ENCODE measurements around the gene RASGRF2. TPM values are rescaled to one million over a fixed set of nuclear protein-coding genes. Genes with fewer than 3 reads are reported as not detected.

Gene RASGRF2
- total and polyA plus RNA-seq, 7 experiments from 2014 or later: 9.8 to 55.2 (median 30.9) TPM

DNA sequence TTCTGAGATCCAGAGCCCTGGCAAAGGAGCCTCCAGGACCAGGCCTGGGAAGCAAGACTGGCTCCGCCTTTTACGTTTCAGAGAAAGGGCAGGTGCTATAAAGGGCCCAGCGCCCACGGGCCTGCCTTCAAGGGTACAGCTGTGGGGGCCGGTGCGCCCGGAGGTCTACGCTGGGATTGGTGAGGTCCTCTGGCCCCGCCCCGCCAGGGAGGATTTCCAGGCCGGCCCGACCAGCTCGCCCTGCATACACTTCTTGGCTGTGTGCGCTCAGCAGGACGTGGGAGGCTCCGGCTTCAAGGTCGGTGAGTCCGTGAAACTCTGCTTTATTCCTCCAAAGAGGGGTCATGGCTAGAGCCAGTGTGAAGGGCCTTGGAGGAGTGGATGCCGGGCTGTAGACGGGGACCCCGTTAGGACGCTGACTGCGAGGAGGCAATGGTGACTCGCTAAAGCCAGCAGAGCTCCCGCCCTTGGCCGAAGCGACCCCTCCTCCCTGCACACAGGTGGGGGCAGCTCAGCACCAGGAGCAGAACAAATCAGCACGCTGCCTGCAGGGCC lies 273.0 kb downstream of the RASGRF2 start, which contains the start of gene CKMT2:
Gene CKMT2 (plus strand): TSS at position 243 of the 555 bp plus-strand sequence. CDS start 17,811 bp downstream, outside the sequence.
- CTCF ChIA-PET: no interaction called here
- no peak for ATAC-seq

DNA sequence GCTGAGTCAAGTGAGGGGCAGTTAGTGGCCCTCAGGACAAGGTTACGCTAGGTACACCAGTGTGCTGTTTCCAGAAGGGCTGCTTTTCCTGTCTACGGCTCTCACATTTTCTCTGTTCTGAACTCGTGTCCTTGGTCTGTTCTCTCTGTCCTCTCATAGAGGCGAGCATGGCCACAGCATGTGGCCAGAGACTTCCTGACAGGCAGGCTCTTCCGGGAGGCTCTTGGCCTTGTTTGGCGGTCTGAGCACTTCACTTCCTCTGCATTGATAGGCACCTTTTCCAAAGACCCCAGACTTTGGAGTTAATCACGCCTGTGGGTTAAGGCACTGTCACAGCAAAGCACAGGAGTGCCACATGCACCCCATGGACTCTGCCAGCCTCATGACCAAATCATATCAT lies 274.1 kb downstream of the RASGRF2 start:
- no peak overlapping the region for H3K4me3 ChIP-seq (ENCODE audit: low read length)
- ChIA-PET POLR2A (no interaction called here), CTCF (no interaction called here)
- Mint-ChIP-seq H3K36me3 (peaks cover 3 to 6% (median 4%) of the 10 kb centered on the region in 5 donors), H3K4me3 (peak overlapping the region in 2 of 10 donors; percentile 1 to 25), H3K27ac (peak overlapping the region in 1 of 9 donors; percentile 65), H3K27me3 (no peaks in the 10 kb centered on the region), H3K4me1 (peaks cover 10 to 32% (median 20%) of the 10 kb centered on the region in 7 donors), H3K9me3 (peaks cover 0 to 3% (median 0%) of the 10 kb centered on the region in 11 donors)
- peaks cover 7 to 10% of the 10 kb centered on the region in 2 donors for H3K4me1 ChIP-seq (ENCODE audit: control insufficient read depth in 2 of 2, insufficient read depth in 2 of 2, low read length in 2 of 2)
- intact Hi-C loops (cut with micrococcal nuclease): no loop called here
- ATAC-seq (no peak), DNase-seq (no peak)
- H3K27ac ChIP-seq (ENCODE audit: low read depth, low read length): no peak overlapping the region
- no peaks in the 10 kb centered on the region for H3K27me3 ChIP-seq (ENCODE audit: control insufficient read depth in 2 of 2, insufficient read depth in 2 of 2, low read length in 2 of 2)
- H3K36me3 ChIP-seq (ENCODE audit: control insufficient read depth in 2 of 3, insufficient read depth in 3 of 3, low read length in 3 of 3): no peaks in the 10 kb centered on the region
- H3K9me3 ChIP-seq (ENCODE audit: control insufficient read depth in 2 of 3, low read length in 3 of 3): no peaks in the 10 kb centered on the region

More for the DNA sequence above, 273.0 kb downstream of the RASGRF2 start, which contains the start of gene CKMT2:
- no peaks in the 10 kb centered on the region for H3K36me3 ChIP-seq (ENCODE audit: control insufficient read depth in 2 of 3, insufficient read depth in 3 of 3, low read length in 3 of 3)
- H3K9me3 ChIP-seq (ENCODE audit: control insufficient read depth in 2 of 3, low read length in 3 of 3): no peaks in the 10 kb centered on the region
- H3K4me1 Mint-ChIP-seq: peaks cover 6 to 32% (median 20%) of the 10 kb centered on the region in 7 donors
- no peak for DNase-seq
- no peaks in the 10 kb centered on the region for H3K27me3 ChIP-seq (ENCODE audit: control insufficient read depth in 2 of 2, insufficient read depth in 2 of 2, low read length in 2 of 2)
- peaks cover 0 to 3% (median 0%) of the 10 kb centered on the region in 11 donors for H3K9me3 Mint-ChIP-seq
- H3K27ac Mint-ChIP-seq: no peak within 1 kb of the TSS
- H3K36me3 Mint-ChIP-seq: peaks cover 0 to 4% (median 4%) of the 10 kb centered on the region in 5 donors
- H3K4me3 Mint-ChIP-seq: peak within 1 kb of the TSS in 5 of 10 donors; percentile 1 to 51 (median 45)
- H3K4me1 ChIP-seq (ENCODE audit: control insufficient read depth in 2 of 2, insufficient read depth in 2 of 2, low read length in 2 of 2): peaks cover 7 to 10% of the 10 kb centered on the region in 2 donors
- no peak within 1 kb of the TSS for H3K27ac ChIP-seq (ENCODE audit: low read depth, low read length)
- no peaks in the 10 kb centered on the region for H3K27me3 Mint-ChIP-seq
- intact Hi-C loops (cut with micrococcal nuclease): no loop called here
- no peak within 1 kb of the TSS for H3K4me3 ChIP-seq (ENCODE audit: low read length)
- POLR2A ChIA-PET: no interaction called here

GRCh38 chr5:81234801-81235200 lies 274.6 kb downstream of the RASGRF2 start:
- intact Hi-C loops (cut with micrococcal nuclease): no loop called here
- Mint-ChIP-seq H3K27me3 (no peaks in the 10 kb centered on the region), H3K27ac (peak overlapping the region in 1 of 9 donors; percentile 65), H3K4me3 (peak overlapping the region in 2 of 10 donors; percentile 1 to 25), H3K36me3 (peaks cover 3 to 6% (median 4%) of the 10 kb centered on the region in 5 donors), H3K4me1 (peaks cover 10 to 32% (median 20%) of the 10 kb centered on the region in 7 donors), H3K9me3 (peaks cover 0 to 3% (median 0%) of the 10 kb centered on the region in 11 donors)
- H3K36me3 ChIP-seq (ENCODE audit: control insufficient read depth in 2 of 3, insufficient read depth in 3 of 3, low read length in 3 of 3): no peaks in the 10 kb centered on the region
- no peak for ATAC-seq
- no peak overlapping the region for H3K27ac ChIP-seq (ENCODE audit: low read depth, low read length)
- peaks cover 7 to 10% of the 10 kb centered on the region in 2 donors for H3K4me1 ChIP-seq (ENCODE audit: control insufficient read depth in 2 of 2, insufficient read depth in 2 of 2, low read length in 2 of 2)
- no peaks in the 10 kb centered on the region for H3K27me3 ChIP-seq (ENCODE audit: control insufficient read depth in 2 of 2, insufficient read depth in 2 of 2, low read length in 2 of 2)
- ChIA-PET POLR2A (no interaction called here), CTCF (no interaction called here)
- no peaks in the 10 kb centered on the region for H3K9me3 ChIP-seq (ENCODE audit: control insufficient read depth in 2 of 3, low read length in 3 of 3)
- no peak for DNase-seq
- no peak overlapping the region for H3K4me3 ChIP-seq (ENCODE audit: low read length)

DNA sequence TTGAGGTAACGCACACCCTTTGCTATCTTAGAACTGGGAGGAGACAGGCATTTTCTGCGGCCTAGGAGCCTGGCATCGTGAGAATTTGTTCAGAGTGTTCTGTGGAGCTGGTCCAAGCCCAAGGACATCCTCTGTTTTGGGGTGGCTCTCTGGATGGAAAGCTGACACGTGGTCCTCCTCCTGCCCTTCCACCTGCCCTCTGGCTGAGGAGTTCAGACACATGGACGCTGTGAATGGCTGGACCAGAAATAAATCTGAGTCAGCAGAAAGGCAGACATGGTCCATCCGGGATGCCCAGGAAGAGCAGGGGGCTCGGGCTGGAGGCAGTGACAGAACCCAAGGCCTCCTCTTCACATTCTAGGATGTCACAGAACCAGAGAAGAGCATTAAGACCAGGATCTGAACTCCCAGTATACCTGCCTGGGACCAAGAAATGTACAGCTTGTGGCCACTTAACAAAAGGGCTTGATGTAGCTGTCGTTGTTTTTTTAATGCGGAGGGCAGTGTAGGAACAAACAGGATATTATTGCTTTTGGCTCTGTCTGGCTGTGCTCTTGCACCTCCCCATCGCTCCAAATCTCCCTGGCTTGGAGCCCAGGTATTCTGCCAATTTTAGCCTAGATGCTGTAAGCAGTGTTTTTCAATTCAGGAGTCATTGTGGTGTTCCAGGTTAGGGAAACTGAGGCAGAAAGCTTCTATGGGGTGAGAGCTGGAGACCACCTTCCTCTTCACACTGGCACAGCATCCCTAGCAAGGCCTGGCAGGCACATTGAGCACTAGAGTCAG lies 275.3 kb downstream of the RASGRF2 start:
- CTCF ChIA-PET: no interaction called here

DNA sequence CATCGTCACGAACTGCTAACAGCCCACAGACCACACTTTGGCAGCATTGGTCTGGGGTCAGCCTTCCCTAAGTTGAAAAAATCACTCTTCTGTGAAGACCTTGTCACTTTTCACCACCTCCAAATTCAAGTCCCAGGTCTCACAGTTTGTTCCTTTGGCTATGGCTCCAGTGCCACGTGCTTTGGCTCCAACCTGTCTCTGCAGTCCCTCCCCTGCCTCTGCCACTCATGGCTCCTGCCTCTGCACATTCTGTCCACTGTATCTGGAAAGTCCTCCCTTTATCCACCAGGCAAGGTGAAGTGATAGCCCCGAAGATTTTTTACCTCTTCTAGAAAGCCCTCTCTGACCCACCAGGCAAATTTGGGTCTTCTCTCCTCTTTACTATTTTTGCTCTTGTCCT lies 278.3 kb downstream of the RASGRF2 start:
- H3K27ac Mint-ChIP-seq: peak overlapping the region in 1 of 9 donors; percentile 62
- H3K27me3 Mint-ChIP-seq: no peaks in the 10 kb centered on the region

More for the DNA sequence above, 275.3 kb downstream of the RASGRF2 start:
- no peak overlapping the region for H3K27ac ChIP-seq (ENCODE audit: low read depth, low read length)
- Mint-ChIP-seq H3K27ac (peak overlapping the region in 3 of 9 donors; percentile 2 to 65 (median 60)), H3K4me3 (no peak overlapping the region), H3K36me3 (peaks cover under 1 to 6% (median 3%) of the 10 kb centered on the region in 5 donors), H3K9me3 (peaks cover 0 to 3% (median 0%) of the 10 kb centered on the region in 11 donors), H3K4me1 (peaks cover 8 to 32% (median 20%) of the 10 kb centered on the region in 7 donors), H3K27me3 (no peaks in the 10 kb centered on the region)
- H3K27me3 ChIP-seq (ENCODE audit: control insufficient read depth in 2 of 2, insufficient read depth in 2 of 2, low read length in 2 of 2): no peaks in the 10 kb centered on the region
- H3K4me1 ChIP-seq (ENCODE audit: control insufficient read depth in 2 of 2, insufficient read depth in 2 of 2, low read length in 2 of 2): peaks cover 7 to 10% of the 10 kb centered on the region in 2 donors
- DNase-seq (no peak), ATAC-seq (no peak)
- intact Hi-C loops (cut with micrococcal nuclease): no loop called here
- no peaks in the 10 kb centered on the region for H3K36me3 ChIP-seq (ENCODE audit: control insufficient read depth in 2 of 3, insufficient read depth in 3 of 3, low read length in 3 of 3)
- POLR2A ChIA-PET: no interaction called here
- H3K4me3 ChIP-seq (ENCODE audit: low read length): no peak overlapping the region
- no peaks in the 10 kb centered on the region for H3K9me3 ChIP-seq (ENCODE audit: control insufficient read depth in 2 of 3, low read length in 3 of 3)

DNA sequence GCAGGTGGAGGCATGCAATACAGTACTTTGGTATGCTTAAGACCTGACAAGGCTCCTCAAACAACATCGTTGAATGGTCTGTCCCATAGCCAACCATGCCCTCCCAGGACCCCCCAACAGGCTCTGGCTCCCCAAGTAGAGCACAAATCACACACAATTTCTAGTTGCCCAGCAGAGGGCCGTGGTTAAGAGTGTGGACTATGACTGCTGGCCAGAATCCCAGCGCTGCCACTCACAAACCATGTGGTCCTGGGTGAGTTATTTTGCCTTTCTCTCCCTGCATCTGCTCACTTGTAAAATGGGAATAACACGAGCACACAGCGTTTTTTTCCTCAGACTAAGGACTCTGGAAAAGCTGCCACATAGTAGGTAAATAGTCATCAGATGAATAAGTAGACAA lies 279.4 kb downstream of the RASGRF2 start:
- intact Hi-C loops (cut with micrococcal nuclease): loop anchor here in 1 of 2 donors (10.0 kb wide), 1 partner anchor 55 kb away; no protein-coding TSS in a partner anchor
- DNase-seq: no peak
- H3K4me3 Mint-ChIP-seq: no peak overlapping the region
- no peak overlapping the region for H3K27ac Mint-ChIP-seq
- Histone ChIP-seq H3K27me3 (ENCODE audit: control insufficient read depth in 2 of 2, insufficient read depth in 2 of 2, low read length in 2 of 2) (no peaks in the 10 kb centered on the region), H3K9me3 (ENCODE audit: control insufficient read depth in 2 of 3, low read length in 3 of 3) (no peaks in the 10 kb centered on the region), H3K36me3 (ENCODE audit: control insufficient read depth in 2 of 3, insufficient read depth in 3 of 3, low read length in 3 of 3) (no peaks in the 10 kb centered on the region), H3K4me1 (ENCODE audit: control insufficient read depth in 2 of 2, insufficient read depth in 2 of 2, low read length in 2 of 2) (peaks cover 2 to 5% of the 10 kb centered on the region in 2 donors), H3K27ac (ENCODE audit: low read depth, low read length) (no peak overlapping the region), H3K4me3 (ENCODE audit: low read length) (no peak overlapping the region)
- POLR2A ChIA-PET: no interaction called here
- CTCF ChIA-PET: no interaction called here
- no peaks in the 10 kb centered on the region for H3K27me3 Mint-ChIP-seq
- peaks cover 4 to 16% (median 6%) of the 10 kb centered on the region in 7 donors for H3K4me1 Mint-ChIP-seq
- H3K36me3 Mint-ChIP-seq: peaks cover 0 to 6% (median 3%) of the 10 kb centered on the region in 5 donors
- H3K9me3 Mint-ChIP-seq: peaks cover 0 to 3% (median 0%) of the 10 kb centered on the region in 11 donors
- no peak for ATAC-seq

More for the DNA sequence above, 278.3 kb downstream of the RASGRF2 start:
- Histone ChIP-seq H3K4me3 (ENCODE audit: low read length) (no peak overlapping the region), H3K4me1 (ENCODE audit: control insufficient read depth in 2 of 2, insufficient read depth in 2 of 2, low read length in 2 of 2) (peaks cover 7 to 10% of the 10 kb centered on the region in 2 donors), H3K36me3 (ENCODE audit: control insufficient read depth in 2 of 3, insufficient read depth in 3 of 3, low read length in 3 of 3) (no peaks in the 10 kb centered on the region), H3K9me3 (ENCODE audit: control insufficient read depth in 2 of 3, low read length in 3 of 3) (no peaks in the 10 kb centered on the region), H3K27ac (ENCODE audit: low read depth, low read length) (no peak overlapping the region), H3K27me3 (ENCODE audit: control insufficient read depth in 2 of 2, insufficient read depth in 2 of 2, low read length in 2 of 2) (no peaks in the 10 kb centered on the region)
- ChIA-PET CTCF (no interaction called here), POLR2A (interaction anchor here (1.0 kb wide), 1 partner anchor 12 kb away, joined by 3 read pairs; no protein-coding TSS in a partner anchor)
- H3K4me1 Mint-ChIP-seq: peaks cover 10 to 23% (median 14%) of the 10 kb centered on the region in 7 donors
- ATAC-seq (no peak), DNase-seq (no peak)
- intact Hi-C loops (cut with micrococcal nuclease): no loop called here
- peaks cover 0 to 6% (median 3%) of the 10 kb centered on the region in 5 donors for H3K36me3 Mint-ChIP-seq
- peaks cover 0 to 3% (median 0%) of the 10 kb centered on the region in 11 donors for H3K9me3 Mint-ChIP-seq
- no peak overlapping the region for H3K4me3 Mint-ChIP-seq

All from naive thymus-derived CD4-positive, alpha-beta T cell (primary cell).